ENCODE measurements around the gene MAFB.

MAFB gene

GRCh38 chr20:40689943-40690835, 1.2 kb upstream of the MAFB start:
- TF ChIP-seq, protein P1, sequence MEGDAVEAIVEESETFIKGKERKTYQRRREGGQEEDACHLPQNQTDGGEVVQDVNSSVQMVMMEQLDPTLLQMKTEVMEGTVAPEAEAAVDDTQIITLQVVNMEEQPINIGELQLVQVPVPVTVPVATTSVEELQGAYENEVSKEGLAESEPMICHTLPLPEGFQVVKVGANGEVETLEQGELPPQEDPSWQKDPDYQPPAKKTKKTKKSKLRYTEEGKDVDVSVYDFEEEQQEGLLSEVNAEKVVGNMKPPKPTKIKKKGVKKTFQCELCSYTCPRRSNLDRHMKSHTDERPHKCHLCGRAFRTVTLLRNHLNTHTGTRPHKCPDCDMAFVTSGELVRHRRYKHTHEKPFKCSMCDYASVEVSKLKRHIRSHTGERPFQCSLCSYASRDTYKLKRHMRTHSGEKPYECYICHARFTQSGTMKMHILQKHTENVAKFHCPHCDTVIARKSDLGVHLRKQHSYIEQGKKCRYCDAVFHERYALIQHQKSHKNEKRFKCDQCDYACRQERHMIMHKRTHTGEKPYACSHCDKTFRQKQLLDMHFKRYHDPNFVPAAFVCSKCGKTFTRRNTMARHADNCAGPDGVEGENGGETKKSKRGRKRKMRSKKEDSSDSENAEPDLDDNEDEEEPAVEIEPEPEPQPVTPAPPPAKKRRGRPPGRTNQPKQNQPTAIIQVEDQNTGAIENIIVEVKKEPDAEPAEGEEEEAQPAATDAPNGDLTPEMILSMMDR (IDR thresholded peaks at IDR 0.05; ENCODE audit: extremely low read depth, insufficient read depth, missing control alignments): peak; percentile 96
- in situ Hi-C loops (cut with MboI; ENCODE audit: low pct_unique_long_range_greater_than_20kb, low sequenced_read_pairs, unreplicated experiment): loop anchor here (25.0 kb wide), 1 partner anchor 803 kb away; no protein-coding TSS in a partner anchor
- DNase-seq (ENCODE audit: low spot score): peak; percentile 90

GRCh38 chr20:40688129-40689099, 622 bp downstream of the MAFB start:
- in situ Hi-C loops (cut with MboI; ENCODE audit: low pct_unique_long_range_greater_than_20kb, low sequenced_read_pairs, unreplicated experiment): loop anchor here (25.0 kb wide), 1 partner anchor 801 kb away; no protein-coding TSS in a partner anchor
- DNase-seq (ENCODE audit: low spot score): no peak
- TF ChIP-seq, protein P1 (IDR thresholded peaks at IDR 0.05; ENCODE audit: extremely low read depth, insufficient read depth, missing control alignments): no peak

DNA sequence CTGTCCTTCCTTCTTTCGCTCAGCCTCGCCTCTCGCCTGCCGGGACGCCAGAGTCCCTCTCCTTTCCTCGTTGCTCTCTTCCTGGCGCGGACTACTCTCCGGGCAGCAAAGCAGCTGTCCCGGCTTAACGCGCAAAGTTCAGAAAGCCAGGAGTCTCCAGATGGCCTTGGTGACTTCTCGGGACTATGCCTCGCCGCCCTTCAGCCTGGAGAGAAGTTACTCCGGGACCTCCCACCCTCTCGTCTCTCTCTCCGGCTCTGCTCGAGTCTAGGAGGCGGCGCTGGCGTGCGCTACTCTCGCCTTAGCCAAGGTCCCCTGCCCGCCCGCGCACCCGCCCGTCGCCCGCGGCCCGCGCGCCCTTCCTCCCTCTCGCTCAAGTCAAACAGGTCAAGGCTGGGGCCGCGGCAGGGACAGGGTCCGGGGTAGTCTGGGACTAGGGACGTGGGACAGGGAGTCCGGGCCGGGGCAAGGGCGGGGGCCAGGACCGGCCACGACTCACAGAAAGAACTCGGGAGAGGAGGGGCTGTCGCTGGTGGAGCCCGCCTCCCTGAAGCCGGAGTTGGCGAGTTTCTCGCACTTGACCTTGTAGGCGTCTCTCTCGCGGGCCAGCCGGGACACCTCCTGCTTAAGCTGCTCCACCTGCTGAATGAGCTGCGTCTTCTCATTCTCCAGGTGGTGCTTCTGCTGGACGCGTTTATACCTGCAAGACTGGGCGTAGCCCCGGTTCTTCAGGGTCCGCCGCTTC, 1.5 kb downstream of the MAFB start:
- DNase-seq (ENCODE audit: low spot score): peak; percentile 47
- TF ChIP-seq, protein P1 (IDR thresholded peaks at IDR 0.05; ENCODE audit: extremely low read depth, insufficient read depth, missing control alignments): no peak
- in situ Hi-C loops (cut with MboI; ENCODE audit: low pct_unique_long_range_greater_than_20kb, low sequenced_read_pairs, unreplicated experiment): loop anchor here (25.0 kb wide), 1 partner anchor 800 kb away; no protein-coding TSS in a partner anchor

GRCh38 chr20:40686893-40687292, 2.1 kb downstream of the MAFB start:
- no peak for DNase-seq (ENCODE audit: low spot score)
- in situ Hi-C loops (cut with MboI; ENCODE audit: low pct_unique_long_range_greater_than_20kb, low sequenced_read_pairs, unreplicated experiment): loop anchor here (25.0 kb wide), 1 partner anchor 800 kb away; no protein-coding TSS in a partner anchor
- TF ChIP-seq, protein P1 (IDR thresholded peaks at IDR 0.05; ENCODE audit: extremely low read depth, insufficient read depth, missing control alignments): no peak

DNA sequence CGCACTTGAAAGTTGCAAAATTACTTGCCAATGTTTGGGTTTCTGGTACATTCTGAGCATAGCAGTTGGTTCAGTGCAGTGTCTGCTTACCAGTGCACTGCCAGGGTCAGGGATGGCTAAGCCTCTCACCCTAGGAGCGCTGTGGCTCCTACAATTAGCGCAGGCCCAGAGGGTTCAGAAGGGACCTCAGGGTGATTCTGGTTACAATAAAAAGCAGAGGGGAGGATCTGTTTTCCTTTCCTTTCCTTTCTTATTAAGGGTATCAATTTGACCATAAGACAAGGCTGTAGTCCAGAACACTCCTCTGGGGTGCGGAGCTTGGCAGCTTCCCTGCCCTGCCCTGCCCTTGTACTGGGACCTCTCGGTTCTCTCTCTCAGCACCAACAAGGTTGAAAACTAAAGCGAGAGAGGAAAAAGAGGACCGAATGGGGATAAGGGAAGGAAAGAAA, 2.6 kb downstream of the MAFB start:
- TF ChIP-seq, protein P1 (IDR thresholded peaks at IDR 0.05; ENCODE audit: extremely low read depth, insufficient read depth, missing control alignments): no peak
- in situ Hi-C loops (cut with MboI; ENCODE audit: low pct_unique_long_range_greater_than_20kb, low sequenced_read_pairs, unreplicated experiment): loop anchor here (25.0 kb wide), 1 partner anchor 799 kb away; no protein-coding TSS in a partner anchor
- DNase-seq (ENCODE audit: low spot score): no peak
